RPMI8226 (cell line): ENCODE data around the gene DHPS.

Experiments used
- DNase-seq: peaks from one replicate; pipeline ENCODE4 v3.0.0-alpha.2; 2015

DHPS gene

GRCh38 chr19:12641456-12641855 lies 40.2 kb downstream of the DHPS start:
- DNase-seq = no peak

GRCh38 chr19:12639901-12640613 lies 41.6 kb downstream of the DHPS start:
- peak; percentile 86 for DNase-seq

- DNase-seq = no peak
Observed at GRCh38 chr19:12638611-12639182, 43.0 kb downstream of the DHPS start.

GRCh38 chr19:12636631-12637030 lies 45.0 kb downstream of the DHPS start:
- DNase-seq = no peak

- DNase-seq = no peak
Observed at GRCh38 chr19:12629215-12629614, 52.5 kb downstream of the DHPS start.

- no peak for DNase-seq
Observed at GRCh38 chr19:12628040-12629022, 53.3 kb downstream of the DHPS start.

GRCh38 chr19:12626958-12627357 lies 54.7 kb downstream of the DHPS start:
- DNase-seq = no peak
